ENCODE measurements around the gene NLN. TPM values are rescaled to one million over a fixed set of nuclear protein-coding genes. Genes with fewer than 3 reads are reported as not detected.

The NLN gene
- total RNA-seq, 4 donors from 2014 or later = 1.6 to 16.5 (median 9.0) TPM

DNA sequence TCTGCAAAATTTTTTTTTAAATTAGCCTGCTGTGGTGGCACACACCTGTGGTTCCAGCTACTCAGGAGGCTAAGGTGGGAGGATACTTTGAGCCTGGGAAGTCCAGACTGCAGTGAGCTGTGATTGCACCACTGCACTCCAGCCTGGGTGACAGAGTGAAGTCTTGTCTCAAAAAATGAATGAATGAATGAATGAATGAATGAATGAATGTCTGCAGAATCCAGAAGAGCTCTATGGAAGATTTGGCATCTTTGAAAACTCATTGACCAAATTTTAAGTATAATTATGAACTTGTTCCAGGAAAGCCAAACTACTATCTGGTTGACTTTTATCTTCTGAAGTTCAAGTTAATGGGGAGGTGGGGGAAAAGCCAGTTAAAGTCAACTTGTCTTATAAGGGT, 110.1 kb downstream of the NLN start:
- Histone ChIP-seq H3K4me1 (no peaks in the 10 kb centered on the region), H3K27ac (no peak overlapping the region), H3K36me3 (no peaks in the 10 kb centered on the region), H3K27me3 (no peaks in the 10 kb centered on the region), H3K4me3 (no peak overlapping the region), H3K9me3 (no peaks in the 10 kb centered on the region)
- DNase-seq = no peak
- in situ Hi-C loops (cut with MboI; ENCODE audit: low pct_ligation_motif_present in 1 of 4, low pct_unique_long_range_greater_than_20kb in 1 of 4, low sequenced_read_pairs in 3 of 4) (no loop called here), intact Hi-C loops (cut with DNase I; ENCODE audit: low total_unique reads) (no loop called here)
- no peak for TF ChIP-seq POLR2A (IDR thresholded peaks at IDR 0.05)
- TF ChIP-seq, protein P1, sequence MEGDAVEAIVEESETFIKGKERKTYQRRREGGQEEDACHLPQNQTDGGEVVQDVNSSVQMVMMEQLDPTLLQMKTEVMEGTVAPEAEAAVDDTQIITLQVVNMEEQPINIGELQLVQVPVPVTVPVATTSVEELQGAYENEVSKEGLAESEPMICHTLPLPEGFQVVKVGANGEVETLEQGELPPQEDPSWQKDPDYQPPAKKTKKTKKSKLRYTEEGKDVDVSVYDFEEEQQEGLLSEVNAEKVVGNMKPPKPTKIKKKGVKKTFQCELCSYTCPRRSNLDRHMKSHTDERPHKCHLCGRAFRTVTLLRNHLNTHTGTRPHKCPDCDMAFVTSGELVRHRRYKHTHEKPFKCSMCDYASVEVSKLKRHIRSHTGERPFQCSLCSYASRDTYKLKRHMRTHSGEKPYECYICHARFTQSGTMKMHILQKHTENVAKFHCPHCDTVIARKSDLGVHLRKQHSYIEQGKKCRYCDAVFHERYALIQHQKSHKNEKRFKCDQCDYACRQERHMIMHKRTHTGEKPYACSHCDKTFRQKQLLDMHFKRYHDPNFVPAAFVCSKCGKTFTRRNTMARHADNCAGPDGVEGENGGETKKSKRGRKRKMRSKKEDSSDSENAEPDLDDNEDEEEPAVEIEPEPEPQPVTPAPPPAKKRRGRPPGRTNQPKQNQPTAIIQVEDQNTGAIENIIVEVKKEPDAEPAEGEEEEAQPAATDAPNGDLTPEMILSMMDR (IDR thresholded peaks at IDR 0.05) = no peak
- TF ChIP-seq POLR2AphosphoS5 (IDR thresholded peaks at IDR 0.05) = no peak
- no peak for TF ChIP-seq EP300 (IDR thresholded peaks at IDR 0.05; ENCODE audit: low read depth)

DNA sequence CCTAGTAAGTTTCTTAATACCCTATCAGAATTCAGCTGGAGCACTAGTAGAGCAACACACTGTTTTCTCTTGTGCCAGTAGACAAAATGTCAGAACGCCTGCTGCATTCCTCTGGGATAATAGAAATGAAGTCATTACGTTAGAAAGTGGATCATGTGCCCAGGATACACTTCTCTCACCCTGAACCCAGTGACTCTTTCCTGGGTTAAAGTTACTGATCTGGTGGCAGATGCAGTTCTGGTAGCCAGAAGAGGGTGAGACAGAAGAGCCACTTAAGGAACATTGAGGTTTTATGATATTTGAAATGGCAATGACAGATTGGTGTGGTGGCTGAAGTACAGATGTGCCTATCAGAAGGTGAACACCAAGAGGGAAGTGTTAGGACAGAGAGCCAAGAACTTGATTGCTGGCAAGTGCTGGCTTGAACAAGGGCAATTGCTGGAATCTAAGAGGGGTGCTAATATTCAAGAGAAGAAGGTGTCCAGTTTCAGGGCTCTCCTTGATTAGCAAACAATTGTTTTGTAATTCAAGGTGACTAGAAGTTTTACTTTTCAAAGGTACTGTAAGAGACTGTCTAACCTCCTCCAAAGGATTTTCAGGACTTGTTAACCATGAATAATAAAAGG, 110.7 kb downstream of the NLN start:
- no peak overlapping the region for H3K27ac ChIP-seq
- intact Hi-C loops (cut with DNase I; ENCODE audit: low total_unique reads) = no loop called here
- H3K27me3 ChIP-seq = no peaks in the 10 kb centered on the region
- no peaks in the 10 kb centered on the region for H3K4me1 ChIP-seq
- H3K36me3 ChIP-seq = no peaks in the 10 kb centered on the region
- TF ChIP-seq, protein P1 (IDR thresholded peaks at IDR 0.05) = no peak
- TF ChIP-seq POLR2A (IDR thresholded peaks at IDR 0.05) (no peak), EP300 (IDR thresholded peaks at IDR 0.05; ENCODE audit: low read depth) (no peak)
- no peak for DNase-seq
- 40 to 80% methylated on average over 1 to 2 of the region's 2 CpGs for WGBS, 2 donors (ENCODE audit: low coverage in 1 of 2)
- H3K9me3 ChIP-seq = no peaks in the 10 kb centered on the region
- no peak overlapping the region for H3K4me3 ChIP-seq
- in situ Hi-C loops (cut with MboI; ENCODE audit: low pct_ligation_motif_present in 1 of 4, low pct_unique_long_range_greater_than_20kb in 1 of 4, low sequenced_read_pairs in 3 of 4) = no loop called here

DNA sequence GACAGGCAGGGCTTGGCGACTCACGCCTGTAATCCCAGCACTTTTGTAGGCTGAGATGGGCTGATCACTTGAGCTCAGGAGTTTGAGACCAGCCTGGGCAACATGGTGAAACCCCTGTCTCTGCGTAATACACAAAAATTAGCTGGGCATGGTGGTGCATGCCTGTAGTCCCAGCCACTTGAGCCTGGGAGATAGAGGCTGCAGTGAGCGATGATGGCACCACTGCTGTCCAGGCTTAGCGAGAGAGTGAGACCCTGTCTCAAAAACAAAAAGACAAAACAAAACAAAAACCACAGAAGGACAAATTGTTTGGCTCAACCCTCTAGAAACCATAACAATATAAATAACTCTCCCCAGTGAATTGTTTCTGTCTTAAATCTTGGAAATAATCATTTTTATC, 111.8 kb downstream of the NLN start:
- Histone ChIP-seq H3K36me3 (no peaks in the 10 kb centered on the region), H3K4me3 (no peak overlapping the region), H3K4me1 (no peaks in the 10 kb centered on the region), H3K27me3 (no peaks in the 10 kb centered on the region), H3K27ac (no peak overlapping the region), H3K9me3 (no peaks in the 10 kb centered on the region)
- intact Hi-C loops (cut with DNase I; ENCODE audit: low total_unique reads) = no loop called here
- no peak for DNase-seq
- 76% methylated on average over 5 of the region's 5 CpGs; no CpG with 5 or more reads in 1 of the 2 donors for WGBS, 2 donors (ENCODE audit: low coverage in 1 of 2)
- in situ Hi-C loops (cut with MboI; ENCODE audit: low pct_ligation_motif_present in 1 of 4, low pct_unique_long_range_greater_than_20kb in 1 of 4, low sequenced_read_pairs in 3 of 4) = no loop called here
- TF ChIP-seq POLR2AphosphoS5 (IDR thresholded peaks at IDR 0.05) (no peak), EP300 (IDR thresholded peaks at IDR 0.05; ENCODE audit: low read depth) (no peak), POLR2A (IDR thresholded peaks at IDR 0.05) (no peak)
- TF ChIP-seq, protein P1 (IDR thresholded peaks at IDR 0.05) = no peak

DNA sequence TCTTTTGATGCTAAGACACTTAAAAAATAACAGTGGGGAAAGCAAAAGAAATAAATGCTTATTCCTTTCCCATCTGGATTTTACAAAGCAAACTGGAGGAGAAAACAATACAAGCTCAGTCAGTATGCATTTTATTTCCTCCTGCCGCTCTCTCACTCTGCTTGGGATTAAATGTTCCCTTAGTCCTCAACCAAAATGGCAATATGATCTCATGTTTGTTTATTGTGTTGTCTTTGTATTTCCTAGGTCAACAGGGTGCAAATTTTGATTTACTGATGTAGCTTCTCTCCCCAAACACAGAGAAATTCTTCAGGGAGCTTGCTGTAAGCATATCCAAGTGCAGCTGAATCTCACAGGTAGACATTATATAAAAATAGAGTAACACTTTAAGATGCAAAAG, 112.3 kb downstream of the NLN start:
- WGBS, 2 donors (ENCODE audit: low coverage in 1 of 2) = 88 to 100% methylated on average over 1 of the region's 1 CpG
- no peak for DNase-seq
- no peak for TF ChIP-seq POLR2A (IDR thresholded peaks at IDR 0.05)
- no peak for TF ChIP-seq POLR2AphosphoS5 (IDR thresholded peaks at IDR 0.05)
- TF ChIP-seq, protein P1 (IDR thresholded peaks at IDR 0.05) = no peak
- no peak for TF ChIP-seq EP300 (IDR thresholded peaks at IDR 0.05; ENCODE audit: low read depth)
- H3K27me3 ChIP-seq = no peaks in the 10 kb centered on the region
- intact Hi-C loops (cut with DNase I; ENCODE audit: low total_unique reads) (no loop called here), in situ Hi-C loops (cut with MboI; ENCODE audit: low pct_ligation_motif_present in 1 of 4, low pct_unique_long_range_greater_than_20kb in 1 of 4, low sequenced_read_pairs in 3 of 4) (no loop called here)
- no peaks in the 10 kb centered on the region for H3K9me3 ChIP-seq
- no peak overlapping the region for H3K27ac ChIP-seq
- no peaks in the 10 kb centered on the region for H3K36me3 ChIP-seq
- H3K4me1 ChIP-seq = no peaks in the 10 kb centered on the region
- no peak overlapping the region for H3K4me3 ChIP-seq
